Kidney tubule cell (primary cell): ENCODE measurements around the gene NTN1.

Experiments
- DNase-seq: peaks from one replicate; pipeline ENCODE4 v3.0.0-alpha.2; 2018; ENCODE audit warnings: low spot score

Gene NTN1

GRCh38 chr17:9233271-9233599, 211.9 kb downstream of the NTN1 start:
- no peak for DNase-seq

GRCh38 chr17:9233761-9234160, 212.5 kb downstream of the NTN1 start:
- DNase-seq: no peak

GRCh38 chr17:9234389-9234945, 213.2 kb downstream of the NTN1 start:
- DNase-seq: no peak

GRCh38 chr17:9235346-9235745, 214.0 kb downstream of the NTN1 start:
- DNase-seq: no peak

GRCh38 chr17:9236286-9237052, 215.2 kb downstream of the NTN1 start:
- peak; percentile 11 for DNase-seq

- no peak for DNase-seq
Measured at GRCh38 chr17:9237053-9237410, 215.7 kb downstream of the NTN1 start.

GRCh38 chr17:9237661-9238301, 216.5 kb downstream of the NTN1 start:
- no peak for DNase-seq

- no peak for DNase-seq
Measured at GRCh38 chr17:9238340-9239245, 217.3 kb downstream of the NTN1 start.

- DNase-seq: no peak
Measured at GRCh38 chr17:9239246-9239792, 218.0 kb downstream of the NTN1 start.

GRCh38 chr17:9239793-9240658, 218.7 kb downstream of the NTN1 start:
- peak; percentile 77 for DNase-seq

GRCh38 chr17:9240659-9241370, 219.5 kb downstream of the NTN1 start:
- DNase-seq: peak; percentile 26

GRCh38 chr17:9241371-9241712, 220.0 kb downstream of the NTN1 start:
- no peak for DNase-seq

- DNase-seq: no peak
Measured at GRCh38 chr17:9241774-9242496, 220.6 kb downstream of the NTN1 start.

- no peak for DNase-seq
Measured at GRCh38 chr17:9242497-9242881, 221.2 kb downstream of the NTN1 start.

GRCh38 chr17:9242983-9243382, 221.7 kb downstream of the NTN1 start:
- no peak for DNase-seq

GRCh38 chr17:9244066-9245052, 223.0 kb downstream of the NTN1 start:
- no peak for DNase-seq

- no peak for DNase-seq
Measured at GRCh38 chr17:9247401-9247938, 226.2 kb downstream of the NTN1 start.

- DNase-seq: no peak
Measured at GRCh38 chr17:9249245-9249953, 228.1 kb downstream of the NTN1 start.
